ENCODE measurements around the gene PMEPA1.

DNA sequence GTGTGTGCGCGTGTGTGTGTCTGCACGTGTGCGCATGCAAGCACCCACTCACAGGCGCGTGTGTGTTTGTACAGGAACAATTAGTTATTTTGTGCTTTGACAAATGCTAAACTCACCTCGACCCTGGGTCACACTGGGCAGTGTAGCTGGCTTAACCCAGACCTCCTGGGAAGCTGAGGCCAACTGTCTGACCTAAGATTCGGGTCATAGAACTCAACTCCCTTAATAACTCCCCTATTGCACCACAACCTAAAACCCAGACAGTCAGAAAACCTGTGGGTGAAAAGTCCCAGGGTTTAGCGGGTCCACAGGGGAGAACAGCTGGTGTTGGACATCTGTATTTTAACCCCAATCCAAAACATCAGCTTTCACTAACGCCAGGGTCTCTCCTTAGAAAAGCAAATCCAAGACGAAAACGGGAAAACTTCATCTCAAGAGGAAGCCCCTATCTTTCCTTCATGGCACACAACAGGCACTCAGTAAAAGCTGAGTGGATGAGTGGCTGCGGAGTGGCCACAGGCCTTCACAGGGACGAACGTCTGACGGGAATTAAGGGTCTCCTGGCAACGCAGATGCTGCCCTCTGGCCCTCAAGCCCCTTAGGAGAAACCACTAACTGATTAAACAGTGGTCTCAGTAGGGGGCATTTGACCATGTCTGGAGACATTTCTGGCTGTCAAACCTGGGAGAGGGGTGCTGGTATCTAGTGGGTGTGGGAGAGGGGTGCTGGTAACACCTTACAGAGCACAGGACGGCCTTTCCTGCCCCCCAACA is 4.5 kb downstream of the PMEPA1 start:
- TF ChIP-seq, protein P1, sequence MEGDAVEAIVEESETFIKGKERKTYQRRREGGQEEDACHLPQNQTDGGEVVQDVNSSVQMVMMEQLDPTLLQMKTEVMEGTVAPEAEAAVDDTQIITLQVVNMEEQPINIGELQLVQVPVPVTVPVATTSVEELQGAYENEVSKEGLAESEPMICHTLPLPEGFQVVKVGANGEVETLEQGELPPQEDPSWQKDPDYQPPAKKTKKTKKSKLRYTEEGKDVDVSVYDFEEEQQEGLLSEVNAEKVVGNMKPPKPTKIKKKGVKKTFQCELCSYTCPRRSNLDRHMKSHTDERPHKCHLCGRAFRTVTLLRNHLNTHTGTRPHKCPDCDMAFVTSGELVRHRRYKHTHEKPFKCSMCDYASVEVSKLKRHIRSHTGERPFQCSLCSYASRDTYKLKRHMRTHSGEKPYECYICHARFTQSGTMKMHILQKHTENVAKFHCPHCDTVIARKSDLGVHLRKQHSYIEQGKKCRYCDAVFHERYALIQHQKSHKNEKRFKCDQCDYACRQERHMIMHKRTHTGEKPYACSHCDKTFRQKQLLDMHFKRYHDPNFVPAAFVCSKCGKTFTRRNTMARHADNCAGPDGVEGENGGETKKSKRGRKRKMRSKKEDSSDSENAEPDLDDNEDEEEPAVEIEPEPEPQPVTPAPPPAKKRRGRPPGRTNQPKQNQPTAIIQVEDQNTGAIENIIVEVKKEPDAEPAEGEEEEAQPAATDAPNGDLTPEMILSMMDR (IDR thresholded peaks at IDR 0.05; ENCODE audit: low read depth, low read length, poor library complexity, severe bottlenecking) = no peak
- no peak for TF ChIP-seq EZH2phosphoT487 (IDR thresholded peaks at IDR 0.05; ENCODE audit: borderline replicate concordance, low read length)
